ENCODE data around the gene CDKN2B-AS1.

Gene CDKN2B-AS1

DNA sequence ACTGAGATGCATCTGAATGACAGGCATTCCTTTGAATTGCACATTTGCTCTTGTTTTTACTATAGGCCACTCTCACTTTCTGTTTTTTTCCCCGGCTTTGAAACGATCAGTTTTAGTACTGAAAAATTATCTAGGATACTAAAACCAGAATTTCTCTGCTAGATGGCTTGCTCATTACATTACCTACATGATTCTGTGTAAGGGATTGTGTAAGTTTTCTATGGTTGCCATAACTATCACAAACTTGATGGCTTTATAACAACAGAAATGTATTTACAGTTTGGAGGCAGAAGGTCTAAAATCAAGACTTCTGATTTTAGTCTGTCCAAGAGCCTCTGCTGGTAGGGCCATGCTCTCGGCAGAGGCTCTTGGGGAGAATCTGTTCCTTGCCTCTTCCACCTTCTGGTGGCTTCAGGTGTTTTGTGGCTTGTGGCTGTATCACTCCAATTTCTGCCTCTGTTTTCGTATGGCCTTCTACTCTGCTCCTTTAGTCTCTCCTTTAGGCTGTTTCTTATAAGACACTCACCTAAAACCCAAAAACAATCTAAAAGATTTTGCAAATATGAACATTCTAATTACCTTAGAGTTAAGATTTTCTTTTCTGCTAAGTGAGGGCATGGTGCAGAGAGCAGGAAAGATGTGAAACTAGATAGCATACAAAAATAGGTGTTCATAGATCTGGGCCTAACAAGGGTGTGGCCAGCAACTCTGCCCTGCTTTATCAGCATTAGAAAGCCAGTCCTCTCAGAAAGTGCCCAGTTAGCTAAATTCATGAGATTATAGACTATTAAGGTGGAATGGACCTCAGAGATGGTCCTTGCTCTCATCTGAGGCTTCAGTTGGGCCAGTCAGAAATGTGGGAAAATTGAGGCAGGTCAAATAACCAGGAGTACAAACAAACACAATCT, 107.8 kb downstream of the CDKN2B-AS1 start:
- H3K27me3 ChIP-seq (ENCODE audit: insufficient read depth, low read length): no peaks in the 10 kb centered on the region
- H3K27ac ChIP-seq (ENCODE audit: low read depth, low read length): peak overlapping the region; percentile 36; the same call in 1 of the 2 replicates
- peak overlapping the region; percentile 39; the same call in 1 of the 2 replicates for H3K9ac ChIP-seq (ENCODE audit: low read depth, low read length)
- no peaks in the 10 kb centered on the region for H3K9me3 ChIP-seq (ENCODE audit: insufficient read depth, low read depth, low read length)
- WGBS: 92% methylated on average over 4 of the region's 4 CpGs
- no peaks in the 10 kb centered on the region for H3K36me3 ChIP-seq (ENCODE audit: insufficient read depth, low read length)
- H3K4me1 ChIP-seq (ENCODE audit: insufficient read depth, low read length): peaks cover 26% of the 10 kb centered on the region
- H3K4me3 ChIP-seq (ENCODE audit: low read length): no peak overlapping the region

DNA sequence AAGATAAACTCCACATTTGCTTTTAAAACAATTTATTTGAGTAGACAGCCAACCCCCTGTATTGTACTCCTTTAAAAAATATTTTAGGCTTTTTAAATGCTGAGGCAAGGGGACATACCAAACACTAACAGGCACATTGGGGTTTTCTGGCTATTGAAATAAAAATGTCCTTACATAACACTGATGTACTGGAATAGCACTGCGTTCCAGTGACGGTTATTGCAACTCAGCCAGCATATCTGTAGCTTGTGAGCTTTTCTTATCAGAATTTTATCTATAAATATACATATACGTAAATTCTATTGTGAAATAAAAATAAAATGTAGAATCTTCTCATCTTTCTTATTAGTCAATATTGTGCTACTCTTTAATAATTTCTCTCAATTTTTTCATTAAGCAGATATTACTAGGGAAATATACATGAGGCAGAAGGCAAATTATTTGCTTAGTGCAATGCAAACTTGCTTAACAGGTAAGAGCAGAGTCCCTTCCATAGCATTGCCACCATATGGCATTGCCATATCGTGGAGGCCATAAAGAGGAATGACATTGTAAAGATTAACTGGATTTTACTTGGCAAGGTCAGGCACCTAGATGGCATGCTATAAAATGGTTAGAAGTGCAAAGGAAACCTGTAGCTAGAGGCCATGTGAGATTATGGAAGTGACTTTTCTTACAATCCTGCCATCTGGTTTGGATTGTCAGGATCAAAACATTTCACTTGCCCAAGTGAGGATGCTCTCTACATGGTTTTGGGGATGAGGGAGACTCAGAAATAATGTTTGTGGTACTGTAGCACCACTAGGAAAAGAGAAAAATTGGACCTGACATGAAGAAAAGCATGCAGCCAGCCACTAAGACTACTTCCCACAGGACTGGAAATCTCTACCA, 109.3 kb downstream of the CDKN2B-AS1 start:
- Histone ChIP-seq H3K4me3 (ENCODE audit: low read length) (no peak overlapping the region), H3K9ac (ENCODE audit: low read depth, low read length) (no peak overlapping the region; the same call in 1 of the 2 replicates), H3K27ac (ENCODE audit: low read depth, low read length) (peak overlapping the region; percentile 9; the same call in 1 of the 2 replicates), H3K36me3 (ENCODE audit: insufficient read depth, low read length) (no peaks in the 10 kb centered on the region), H3K9me3 (ENCODE audit: insufficient read depth, low read depth, low read length) (no peaks in the 10 kb centered on the region), H3K27me3 (ENCODE audit: insufficient read depth, low read length) (no peaks in the 10 kb centered on the region), H3K4me1 (ENCODE audit: insufficient read depth, low read length) (peaks cover 26% of the 10 kb centered on the region)
- 97% methylated on average over 2 of the region's 4 CpGs for WGBS

DNA sequence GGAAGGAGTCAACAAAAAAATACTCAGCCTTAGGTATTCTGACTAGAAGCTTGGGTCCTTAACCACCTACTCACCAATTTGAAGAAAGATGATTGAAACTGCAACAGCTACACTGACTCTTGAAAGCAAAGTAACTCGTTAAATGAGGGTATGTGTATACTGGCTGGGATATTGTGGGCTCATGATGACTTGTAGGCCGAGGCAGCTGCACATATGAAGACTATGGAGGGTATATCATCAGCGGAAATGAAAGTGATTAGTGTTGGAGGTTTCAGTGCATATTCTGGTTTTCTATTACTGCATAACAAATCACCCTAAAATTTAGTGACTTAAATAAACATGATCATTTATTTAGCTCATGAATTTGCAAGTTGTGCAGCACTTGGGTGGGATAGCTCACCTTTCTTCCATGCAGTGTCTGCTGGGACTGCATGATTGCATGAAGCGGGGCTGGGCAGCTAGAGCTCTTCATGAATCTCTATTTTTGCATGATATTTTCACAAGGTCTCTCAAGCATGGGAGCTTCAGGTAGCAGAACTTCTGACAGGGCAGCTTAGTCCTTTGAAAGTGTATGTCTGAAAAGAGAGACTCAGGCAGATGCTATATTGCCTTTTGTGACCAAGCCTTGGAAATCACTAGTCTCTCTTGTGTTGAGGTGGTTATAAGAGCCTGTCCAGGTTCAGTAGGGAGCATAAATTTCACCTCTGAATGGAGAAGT, 110.6 kb downstream of the CDKN2B-AS1 start:
- peaks cover 26% of the 10 kb centered on the region for H3K4me1 ChIP-seq (ENCODE audit: insufficient read depth, low read length)

DNA sequence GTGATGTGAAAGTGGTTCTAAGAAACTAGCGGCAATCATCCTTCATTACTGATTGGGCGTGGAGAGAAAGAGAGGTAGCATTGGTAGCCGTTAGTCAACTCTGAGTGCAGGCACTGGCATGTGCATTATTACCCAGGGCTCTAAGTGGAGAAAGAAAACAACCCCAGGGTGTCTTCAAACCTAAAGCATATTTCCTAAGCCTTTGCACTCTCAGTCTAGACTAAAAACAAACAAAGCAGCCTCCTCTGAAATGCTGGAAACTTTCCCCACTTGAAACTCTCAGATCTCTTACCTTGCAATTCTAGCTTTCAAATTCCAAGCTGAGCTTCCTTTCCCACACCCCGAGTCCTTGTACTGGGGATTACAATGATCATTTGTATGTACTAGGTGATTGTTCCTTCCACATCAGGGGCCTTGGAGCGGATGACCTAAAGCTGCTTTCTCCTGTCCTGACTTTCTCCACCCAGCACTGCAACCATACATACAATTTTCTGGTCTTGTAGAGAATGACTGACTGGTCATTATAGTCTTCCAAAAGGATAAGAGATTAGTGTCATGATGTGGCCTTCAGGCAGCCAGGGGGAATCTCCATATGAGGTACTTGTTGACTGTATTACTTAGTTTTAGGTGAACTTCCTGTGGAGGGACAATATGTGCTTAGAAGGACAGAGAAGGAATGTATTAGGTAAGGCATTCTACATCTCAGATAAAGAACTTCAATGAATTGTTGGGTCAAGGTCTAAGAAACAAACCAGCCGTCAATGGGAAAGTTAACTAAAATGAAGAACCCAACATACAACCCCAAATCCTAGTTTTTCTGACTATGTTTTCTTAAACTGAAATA, 112.8 kb downstream of the CDKN2B-AS1 start:
- H3K4me1 ChIP-seq (ENCODE audit: insufficient read depth, low read length): peaks cover 17% of the 10 kb centered on the region
- WGBS: 92% methylated on average over 4 of the region's 6 CpGs
- no peak overlapping the region for H3K27ac ChIP-seq (ENCODE audit: low read depth, low read length)

More for the DNA sequence above, 110.6 kb downstream of the CDKN2B-AS1 start:
- Histone ChIP-seq H3K27ac (ENCODE audit: low read depth, low read length) (no peak overlapping the region), H3K4me3 (ENCODE audit: low read length) (no peak overlapping the region), H3K36me3 (ENCODE audit: insufficient read depth, low read length) (no peaks in the 10 kb centered on the region), H3K9ac (ENCODE audit: low read depth, low read length) (no peak overlapping the region), H3K27me3 (ENCODE audit: insufficient read depth, low read length) (no peaks in the 10 kb centered on the region), H3K9me3 (ENCODE audit: insufficient read depth, low read depth, low read length) (no peaks in the 10 kb centered on the region)
- 90% methylated on average over 4 of the region's 4 CpGs for WGBS

DNA sequence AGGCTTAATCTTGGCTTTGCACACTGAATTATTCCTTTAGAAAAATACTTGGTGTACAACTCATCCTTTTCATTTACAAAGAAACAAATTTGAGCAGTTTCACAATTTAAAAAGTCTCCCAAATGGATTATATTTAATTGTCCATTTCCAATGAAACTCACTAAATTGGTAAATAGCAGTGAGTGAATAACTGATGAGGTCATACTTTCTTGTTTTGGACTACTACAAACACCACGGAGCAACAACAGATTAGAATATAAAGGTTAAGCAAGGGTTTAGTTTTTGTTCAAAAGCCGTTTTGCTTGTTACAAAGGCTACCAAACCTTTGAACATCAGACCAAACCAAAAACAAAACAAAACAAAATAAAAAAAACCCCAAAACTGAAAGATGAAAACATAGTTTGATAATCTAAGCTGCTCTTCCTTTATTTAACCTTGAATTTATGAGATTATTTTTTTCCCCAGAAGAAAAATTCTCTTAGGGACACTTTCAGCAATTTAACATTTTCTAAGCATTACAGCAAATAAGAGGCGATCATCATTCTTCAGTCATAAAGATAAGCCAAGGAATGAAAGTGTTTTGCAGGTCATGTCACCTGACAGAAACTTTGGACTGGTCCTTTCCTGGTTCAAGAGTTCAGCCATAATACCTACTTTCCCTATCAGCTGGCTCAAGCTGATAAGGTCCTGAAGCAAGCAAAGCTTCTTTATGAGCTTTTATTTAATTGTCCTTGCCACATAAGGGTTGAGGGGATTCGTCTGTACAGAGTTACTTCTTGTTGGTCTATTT, 114.2 kb downstream of the CDKN2B-AS1 start:
- peaks cover 5% of the 10 kb centered on the region for H3K4me1 ChIP-seq (ENCODE audit: insufficient read depth, low read length)
- H3K27ac ChIP-seq (ENCODE audit: low read depth, low read length): no peak overlapping the region
- H3K36me3 ChIP-seq (ENCODE audit: insufficient read depth, low read length): no peaks in the 10 kb centered on the region
- no peaks in the 10 kb centered on the region for H3K27me3 ChIP-seq (ENCODE audit: insufficient read depth, low read length)
- no peak overlapping the region for H3K9ac ChIP-seq (ENCODE audit: low read depth, low read length)
- H3K4me3 ChIP-seq (ENCODE audit: low read length): no peak overlapping the region
- WGBS: 90% methylated on average over 2 of the region's 4 CpGs
- H3K9me3 ChIP-seq (ENCODE audit: insufficient read depth, low read depth, low read length): no peaks in the 10 kb centered on the region

More for the DNA sequence above, 112.8 kb downstream of the CDKN2B-AS1 start:
- no peak overlapping the region for H3K4me3 ChIP-seq (ENCODE audit: low read length)
- H3K27me3 ChIP-seq (ENCODE audit: insufficient read depth, low read length): no peaks in the 10 kb centered on the region
- no peaks in the 10 kb centered on the region for H3K36me3 ChIP-seq (ENCODE audit: insufficient read depth, low read length)
- H3K9me3 ChIP-seq (ENCODE audit: insufficient read depth, low read depth, low read length): no peaks in the 10 kb centered on the region
- H3K9ac ChIP-seq (ENCODE audit: low read depth, low read length): no peak overlapping the region

DNA sequence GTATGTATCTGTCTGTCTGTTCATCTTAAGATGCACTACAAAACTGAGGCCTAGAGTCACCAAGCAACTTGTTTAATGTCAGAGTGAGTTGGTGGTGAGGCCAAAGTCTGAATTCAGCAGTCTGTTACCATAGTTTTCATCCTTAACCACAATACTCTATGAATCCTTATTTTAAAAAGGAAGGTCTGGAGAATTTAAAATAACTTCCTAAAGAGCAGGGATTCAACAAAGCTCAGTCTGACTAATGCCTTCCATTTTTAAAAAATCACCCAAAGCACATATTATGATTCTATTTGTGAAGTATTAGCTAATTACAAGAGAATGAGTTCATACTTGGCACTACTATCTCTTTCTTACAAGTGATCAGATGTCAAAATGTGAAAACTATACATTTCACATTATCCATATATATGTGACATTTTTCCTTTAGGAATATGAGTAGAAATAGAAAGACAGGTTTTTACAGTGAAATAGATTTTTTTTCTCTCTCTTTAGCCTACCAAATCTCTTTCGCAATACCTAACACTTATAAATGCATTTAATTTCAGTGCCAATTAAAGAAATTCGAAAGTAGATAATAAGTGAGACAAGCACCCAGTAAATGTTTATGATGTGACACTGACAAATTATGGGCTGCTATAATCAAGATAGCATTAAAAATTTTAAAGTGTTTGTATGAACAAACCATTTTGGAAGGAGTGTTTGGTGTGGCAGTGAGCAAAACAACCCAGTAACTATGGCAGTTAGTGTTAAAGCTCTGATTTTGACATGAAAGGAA, 116.8 kb downstream of the CDKN2B-AS1 start:
- H3K9ac ChIP-seq (ENCODE audit: low read depth, low read length): no peak overlapping the region
- H3K27me3 ChIP-seq (ENCODE audit: insufficient read depth, low read length): no peaks in the 10 kb centered on the region
- no peak overlapping the region for H3K4me3 ChIP-seq (ENCODE audit: low read length)
- H3K36me3 ChIP-seq (ENCODE audit: insufficient read depth, low read length): no peaks in the 10 kb centered on the region
- no peaks in the 10 kb centered on the region; the same call in 1 of the 2 replicates for H3K4me1 ChIP-seq (ENCODE audit: insufficient read depth, low read length)
- H3K9me3 ChIP-seq (ENCODE audit: insufficient read depth, low read depth, low read length): no peaks in the 10 kb centered on the region
- 89% methylated on average over 1 of the region's 2 CpGs for WGBS
- no peak overlapping the region for H3K27ac ChIP-seq (ENCODE audit: low read depth, low read length)

DNA sequence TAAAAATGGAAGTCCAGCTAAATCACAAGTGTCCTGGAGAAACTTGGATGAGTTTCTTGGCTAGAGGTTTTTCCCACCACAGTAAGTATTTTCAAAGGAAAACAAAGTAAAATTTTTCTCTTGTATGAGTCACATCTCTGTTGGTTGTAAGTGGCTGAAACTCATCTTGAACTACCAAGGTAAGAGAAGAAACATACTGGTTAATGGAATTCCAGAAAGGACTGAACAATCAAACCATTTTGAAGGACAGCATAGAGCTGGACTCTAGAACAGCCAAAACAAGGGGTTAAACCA, 117.3 kb downstream of the CDKN2B-AS1 start:
- H3K27ac ChIP-seq (ENCODE audit: low read depth, low read length): no peak overlapping the region

DNA sequence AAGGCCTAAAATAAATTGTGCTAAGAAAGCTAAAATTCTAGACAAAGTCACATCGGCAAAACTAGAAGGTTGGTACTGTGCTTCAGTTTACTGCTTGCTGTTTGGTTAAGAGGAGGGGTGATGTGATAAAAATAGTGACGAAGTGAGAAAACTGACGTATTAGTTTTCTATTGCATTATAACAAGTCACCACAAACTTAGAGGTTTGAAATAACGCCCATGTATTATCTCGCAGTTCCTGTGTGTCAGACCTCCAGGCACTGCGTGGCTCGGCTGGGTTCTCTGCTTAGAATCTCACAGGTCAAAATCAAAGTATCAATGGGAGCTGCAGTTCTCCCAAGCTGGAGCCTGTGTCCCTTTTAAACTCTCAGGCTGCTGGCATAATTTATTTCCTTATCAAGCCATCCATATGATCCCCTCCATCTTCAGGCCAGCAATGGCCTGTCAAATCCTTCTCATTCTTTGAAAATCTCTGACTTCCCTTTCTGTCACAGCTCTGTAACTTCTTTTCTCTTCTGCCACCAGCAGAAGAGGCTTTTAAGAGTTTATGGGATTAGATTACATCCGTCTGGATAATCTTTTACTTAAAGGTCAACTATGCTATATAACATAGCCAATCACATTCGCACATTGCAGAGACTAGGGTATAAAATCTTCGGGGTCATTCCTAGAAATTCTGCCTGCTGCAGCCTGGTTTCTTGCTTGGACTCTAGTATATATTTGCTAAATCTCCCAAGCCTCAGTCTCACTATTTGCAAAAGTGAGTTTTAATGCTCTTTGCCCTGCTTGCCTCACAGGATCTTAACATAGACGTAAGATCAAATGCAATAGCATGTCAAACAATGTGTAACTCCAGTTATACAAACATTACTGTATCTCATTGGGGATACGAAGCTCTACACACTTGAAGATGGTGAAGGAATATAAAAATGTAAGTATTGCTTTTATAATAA, 118.6 kb downstream of the CDKN2B-AS1 start:
- Histone ChIP-seq H3K9ac (ENCODE audit: low read depth, low read length) (no peak overlapping the region), H3K27ac (ENCODE audit: low read depth, low read length) (no peak overlapping the region), H3K4me3 (ENCODE audit: low read length) (no peak overlapping the region), H3K27me3 (ENCODE audit: insufficient read depth, low read length) (no peaks in the 10 kb centered on the region), H3K4me1 (ENCODE audit: insufficient read depth, low read length) (peaks cover 16% of the 10 kb centered on the region), H3K36me3 (ENCODE audit: insufficient read depth, low read length) (no peaks in the 10 kb centered on the region), H3K9me3 (ENCODE audit: insufficient read depth, low read depth, low read length) (no peaks in the 10 kb centered on the region)
- 95% methylated on average over 11 of the region's 12 CpGs for WGBS

More for the DNA sequence above, 117.3 kb downstream of the CDKN2B-AS1 start:
- Histone ChIP-seq H3K4me3 (ENCODE audit: low read length) (no peak overlapping the region), H3K27me3 (ENCODE audit: insufficient read depth, low read length) (no peaks in the 10 kb centered on the region), H3K4me1 (ENCODE audit: insufficient read depth, low read length) (peaks cover 4% of the 10 kb centered on the region; the same call in 1 of the 2 replicates), H3K9me3 (ENCODE audit: insufficient read depth, low read depth, low read length) (no peaks in the 10 kb centered on the region), H3K36me3 (ENCODE audit: insufficient read depth, low read length) (no peaks in the 10 kb centered on the region), H3K9ac (ENCODE audit: low read depth, low read length) (no peak overlapping the region)

DNA sequence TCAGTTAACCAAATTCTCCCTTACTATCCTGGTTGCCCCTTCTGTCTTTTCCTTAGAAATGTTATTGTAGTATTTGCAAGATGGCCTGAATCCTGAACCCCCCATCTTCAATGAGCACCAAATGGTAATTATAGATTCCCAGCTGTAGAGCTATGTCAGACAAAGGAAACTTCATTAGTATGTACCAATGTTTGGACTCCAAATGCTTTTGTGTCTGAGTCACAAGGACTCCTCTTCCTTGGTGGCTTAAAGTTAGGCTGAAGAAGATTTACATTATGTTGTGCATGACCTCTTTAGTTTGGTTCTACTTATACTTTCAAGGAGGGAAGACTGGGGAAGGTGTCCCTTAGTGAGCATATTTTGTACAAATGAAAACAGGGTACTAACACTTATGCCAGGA, 120.4 kb downstream of the CDKN2B-AS1 start:
- Histone ChIP-seq H3K4me1 (ENCODE audit: insufficient read depth, low read length) (peaks cover 20% of the 10 kb centered on the region), H3K27me3 (ENCODE audit: insufficient read depth, low read length) (no peaks in the 10 kb centered on the region), H3K4me3 (ENCODE audit: low read length) (no peak overlapping the region), H3K36me3 (ENCODE audit: insufficient read depth, low read length) (no peaks in the 10 kb centered on the region), H3K27ac (ENCODE audit: low read depth, low read length) (no peak overlapping the region), H3K9ac (ENCODE audit: low read depth, low read length) (no peak overlapping the region), H3K9me3 (ENCODE audit: insufficient read depth, low read depth, low read length) (no peaks in the 10 kb centered on the region)
